AG09309 (cell line): ENCODE measurements around the gene OR8K5.
"Not testable (repeated sequence)": the region's sequence is repeated elsewhere in the genome, so short reads cannot be mapped to it uniquely, and the experiment has no call there.

Experiments used
- DNase-seq: peaks from one replicate; pipeline ENCODE4 v3.0.0-alpha.2; 2010; ENCODE audit warnings: low read depth
- H3K4me3 ChIP-seq: 2 replicates; pipeline ENCODE4 v1.5.1; 2011; ENCODE audit warnings: mild to moderate bottlenecking, low read depth, low read length, moderate library complexity; ENCODE audit not compliant: control insufficient read depth
- TF ChIP-seq, protein P1 (sequence below): IDR thresholded peaks from 2 replicates; pipeline ENCODE4 v1.5.1; 2011; ENCODE audit warnings: mild to moderate bottlenecking, low read depth, low read length, inconsistent platforms; ENCODE audit not compliant: insufficient read depth, control insufficient read depth; ENCODE audit errors: missing control alignments

OR8K5 gene

DNA sequence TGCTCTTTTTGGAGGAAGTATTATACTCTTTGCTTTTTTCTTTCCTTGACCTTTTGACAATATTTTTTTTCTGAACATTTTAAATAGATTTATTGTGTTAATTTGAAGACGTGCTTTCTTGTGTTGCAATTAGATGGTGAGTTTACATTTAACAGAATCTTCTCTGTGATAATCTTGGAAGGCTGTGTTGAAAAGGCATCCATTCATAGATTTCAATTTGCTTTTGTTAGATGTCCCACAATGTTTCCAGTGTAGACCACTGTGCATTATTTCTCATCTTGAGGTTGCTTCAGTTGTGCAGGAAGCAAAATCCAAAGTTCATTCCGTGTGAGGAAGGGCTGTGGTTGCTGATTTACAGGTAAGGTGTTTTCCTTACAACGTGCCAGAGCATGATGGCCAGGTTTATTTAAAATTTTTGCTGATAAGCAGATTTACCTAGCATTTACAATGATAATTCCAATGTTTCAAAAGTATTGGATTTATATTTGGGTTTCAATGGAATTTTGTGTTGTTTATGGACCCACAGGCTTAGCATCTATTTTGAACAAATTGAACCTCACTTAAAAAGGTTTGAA lies 12.2 kb upstream of the OR8K5 start:
- H3K4me3 ChIP-seq = no peak overlapping the region
- TF ChIP-seq, protein P1, sequence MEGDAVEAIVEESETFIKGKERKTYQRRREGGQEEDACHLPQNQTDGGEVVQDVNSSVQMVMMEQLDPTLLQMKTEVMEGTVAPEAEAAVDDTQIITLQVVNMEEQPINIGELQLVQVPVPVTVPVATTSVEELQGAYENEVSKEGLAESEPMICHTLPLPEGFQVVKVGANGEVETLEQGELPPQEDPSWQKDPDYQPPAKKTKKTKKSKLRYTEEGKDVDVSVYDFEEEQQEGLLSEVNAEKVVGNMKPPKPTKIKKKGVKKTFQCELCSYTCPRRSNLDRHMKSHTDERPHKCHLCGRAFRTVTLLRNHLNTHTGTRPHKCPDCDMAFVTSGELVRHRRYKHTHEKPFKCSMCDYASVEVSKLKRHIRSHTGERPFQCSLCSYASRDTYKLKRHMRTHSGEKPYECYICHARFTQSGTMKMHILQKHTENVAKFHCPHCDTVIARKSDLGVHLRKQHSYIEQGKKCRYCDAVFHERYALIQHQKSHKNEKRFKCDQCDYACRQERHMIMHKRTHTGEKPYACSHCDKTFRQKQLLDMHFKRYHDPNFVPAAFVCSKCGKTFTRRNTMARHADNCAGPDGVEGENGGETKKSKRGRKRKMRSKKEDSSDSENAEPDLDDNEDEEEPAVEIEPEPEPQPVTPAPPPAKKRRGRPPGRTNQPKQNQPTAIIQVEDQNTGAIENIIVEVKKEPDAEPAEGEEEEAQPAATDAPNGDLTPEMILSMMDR = no peak
- DNase-seq = no peak

DNA sequence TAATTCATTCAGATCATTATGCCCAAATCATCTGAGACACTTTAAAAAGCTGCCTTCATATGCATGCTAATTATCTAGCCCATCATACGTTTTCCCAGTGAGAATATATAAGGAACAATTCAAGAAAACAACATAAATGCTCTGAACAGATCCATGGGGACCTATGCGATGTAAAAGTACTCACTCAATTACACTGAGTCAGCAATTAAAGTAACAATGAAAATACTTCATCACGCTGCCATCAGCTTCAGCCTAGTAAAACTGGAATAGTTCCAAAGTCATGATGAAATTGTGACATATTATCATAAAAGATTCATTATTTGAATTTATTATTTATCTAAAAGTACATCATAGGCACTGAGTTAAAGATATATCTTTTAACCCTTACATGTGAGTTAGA lies 3.7 kb upstream of the OR8K5 start:
- TF ChIP-seq, protein P1 = no peak
- H3K4me3 ChIP-seq = no peak overlapping the region
- no peak for DNase-seq

DNA sequence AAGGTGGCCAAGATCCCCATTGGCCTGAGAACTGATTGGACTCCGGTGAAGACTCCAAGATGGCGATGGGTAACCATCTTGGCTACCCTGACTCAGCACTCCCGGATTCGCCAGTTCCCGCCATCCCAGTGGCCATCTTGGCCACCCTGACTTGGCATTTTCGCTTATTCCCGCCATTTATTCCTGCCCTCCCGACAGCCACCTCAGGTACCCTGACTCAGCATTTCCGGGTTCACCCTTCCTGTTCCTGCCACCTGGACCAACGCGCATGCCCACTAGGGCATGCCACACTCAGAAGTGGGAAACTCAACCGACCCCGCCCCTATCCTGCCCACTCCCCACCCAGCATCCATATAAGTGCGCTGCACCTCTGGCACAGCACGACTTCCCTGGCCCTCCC lies 7.8 kb downstream of the OR8K5 start:
- no peak for DNase-seq
- TF ChIP-seq, protein P1 = no peak
- no peak overlapping the region for H3K4me3 ChIP-seq

DNA sequence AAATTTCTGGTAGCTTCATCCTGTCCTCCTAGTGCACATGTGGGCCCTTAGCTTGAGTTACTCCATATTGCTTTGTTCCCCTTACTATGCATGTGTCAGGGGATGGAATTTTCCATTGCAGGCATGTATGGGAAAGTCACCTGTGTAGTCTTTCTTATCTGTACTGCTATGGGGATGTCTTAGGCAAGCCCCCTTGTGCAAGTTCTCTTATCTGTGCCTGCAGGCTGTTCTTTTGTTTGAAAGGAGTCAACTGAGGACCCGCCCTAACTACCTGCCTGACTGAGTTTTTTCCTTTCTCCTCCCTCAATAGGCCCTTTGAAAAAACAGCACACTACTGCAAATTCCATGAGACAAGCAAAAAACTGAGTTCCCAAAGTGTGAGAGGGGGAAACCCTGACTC lies 8.7 kb downstream of the OR8K5 start:
- TF ChIP-seq, protein P1 = no peak
- H3K4me3 ChIP-seq = no peak overlapping the region
- no peak for DNase-seq

DNA sequence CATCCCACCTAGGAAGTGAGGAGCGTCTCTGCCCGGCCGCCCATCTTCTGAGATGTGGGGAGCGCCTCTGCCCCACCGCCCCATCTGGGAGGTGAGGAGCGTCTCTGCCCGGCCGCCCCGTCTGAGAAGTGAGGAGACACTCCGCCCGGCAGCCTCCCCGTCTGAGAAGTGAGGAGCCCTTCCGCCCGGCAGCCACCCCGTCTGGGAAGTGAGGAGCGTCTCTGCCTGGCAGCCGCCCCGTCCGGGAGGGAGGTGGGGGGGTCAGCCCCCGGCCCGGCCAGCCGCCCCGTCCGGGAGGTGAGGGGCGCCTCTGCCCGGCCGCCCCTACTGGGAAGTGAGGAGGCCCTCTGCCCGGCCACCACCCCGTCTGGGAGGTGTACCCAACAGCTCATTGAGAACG lies 16.4 kb downstream of the OR8K5 start:
- not testable (repeated sequence) for H3K4me3 ChIP-seq

DNA sequence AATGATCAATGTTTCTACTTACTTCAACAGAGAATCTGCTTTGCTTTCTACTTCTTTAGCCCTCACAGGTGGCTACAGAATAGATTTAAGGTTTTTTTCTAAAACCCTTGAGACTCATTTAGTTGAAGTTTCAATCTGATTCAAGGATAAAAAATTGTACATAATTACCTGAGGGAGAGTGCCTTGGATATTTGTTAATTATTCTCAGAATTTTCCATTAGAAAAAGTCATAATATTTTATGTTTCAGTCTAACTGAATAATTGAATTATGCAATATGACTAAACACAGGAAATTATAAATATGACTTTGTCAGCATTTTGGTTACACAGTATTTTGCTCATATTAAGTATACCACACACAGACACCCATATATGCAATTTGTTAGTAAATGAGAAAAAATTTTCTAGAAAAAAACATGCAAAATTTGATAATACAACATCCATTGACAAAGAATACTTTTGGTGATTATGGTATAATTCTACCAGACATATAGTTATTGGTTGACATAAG lies 19.9 kb downstream of the OR8K5 start, which contains the start of gene OR8J3:
TSS of gene OR8J3 (minus strand) at position 51 of the 511 bp plus-strand sequence. CDS start 2,483 bp downstream, outside the sequence.
- H3K4me3 ChIP-seq = no peak within 1 kb of the TSS
- TF ChIP-seq, protein P1 = no peak
- no peak for DNase-seq

More for the DNA sequence above, 16.4 kb downstream of the OR8K5 start:
- not testable (repeated sequence) for DNase-seq

DNA sequence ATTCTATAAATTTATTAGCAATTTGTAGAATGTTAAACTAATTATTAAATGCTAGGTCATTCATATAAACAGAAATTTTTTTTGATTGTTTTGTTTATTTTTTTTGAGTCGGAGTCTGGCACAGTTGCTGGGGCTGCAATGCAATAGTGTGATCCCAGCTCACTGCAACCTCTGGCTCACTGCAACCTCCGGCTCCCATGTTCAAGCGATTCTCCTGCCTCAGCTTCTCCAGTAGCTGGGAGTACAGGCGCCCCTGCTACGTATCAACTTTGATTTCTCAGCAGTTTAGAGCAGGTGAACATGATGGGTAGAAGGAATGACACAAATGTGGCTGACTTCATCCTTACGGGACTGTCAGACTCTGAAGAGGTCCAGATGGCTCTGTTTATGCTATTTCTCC lies 38.0 kb downstream of the OR8K5 start, which contains the start of gene OR8H3:
TSS of gene OR8H3 (plus strand) at position 301 of the 400 bp plus-strand sequence. CDS start at position 301, 0 bp downstream.
- TF ChIP-seq, protein P1 = no peak
- no peak within 1 kb of the TSS for H3K4me3 ChIP-seq
- DNase-seq = no peak
